ENCODE results near the gene WIPI1.

GRCh38 chr17:68391561-68392268 lies 65.6 kb downstream of the WIPI1 start:
- TF ChIP-seq CTCF (conservative IDR thresholded peaks at IDR 0.05; ENCODE audit: low read depth, low read length) (no peak), EZH2phosphoT487 (IDR thresholded peaks at IDR 0.05; ENCODE audit: borderline replicate concordance, low read length) (no peak), EZH2 (IDR thresholded peaks at IDR 0.05; ENCODE audit: low read length, unreplicated experiment) (no peak)

Measured in PC-3 (cell line).